Measurements from ENCODE around the gene MMP1.

The MMP1 gene

DNA sequence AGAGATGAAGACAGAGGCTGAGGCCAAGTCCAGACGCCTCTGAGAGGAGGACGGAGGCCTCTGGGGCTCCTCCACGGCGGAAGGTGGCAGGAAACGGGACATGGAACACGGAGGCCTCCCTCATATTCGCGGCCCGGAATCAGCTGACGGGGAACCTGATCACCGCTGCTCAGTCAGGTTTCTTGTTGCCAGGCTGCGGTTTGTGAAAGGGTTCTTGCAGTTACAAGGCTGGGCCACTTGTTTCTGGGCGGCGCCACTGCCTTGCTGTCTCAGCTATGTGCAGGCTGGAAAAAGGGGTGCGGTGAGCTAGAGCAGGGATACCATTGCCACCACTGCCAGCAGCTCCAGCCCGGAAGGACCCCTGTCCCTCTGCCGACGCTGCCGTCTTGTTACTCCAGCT is 10.0 kb upstream of the MMP1 start:
- DNase-seq (ENCODE audit: low read depth in 2 of 3, low spot score in 1 of 3): no peak

DNA sequence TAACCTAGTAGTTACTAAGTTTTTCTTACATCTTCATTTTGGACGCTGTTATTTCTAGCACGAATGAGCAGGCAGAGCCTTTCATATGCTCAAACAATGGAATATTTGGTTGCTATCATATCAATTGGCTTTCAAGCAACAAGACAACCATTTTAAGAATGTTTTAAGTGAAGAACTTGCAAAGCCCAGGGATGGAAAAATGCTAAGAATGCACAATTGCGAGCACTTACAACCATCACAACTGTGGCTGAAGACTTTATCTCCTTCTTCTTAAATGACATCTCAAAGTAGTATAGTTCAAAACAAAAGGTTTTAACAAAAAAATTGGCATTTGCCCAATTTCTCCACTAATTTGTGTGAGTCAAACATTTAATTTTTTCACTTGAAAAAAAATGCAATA is 8.3 kb upstream of the MMP1 start:
- DNase-seq (ENCODE audit: low read depth in 2 of 3, low spot score in 1 of 3): no peak

DNA sequence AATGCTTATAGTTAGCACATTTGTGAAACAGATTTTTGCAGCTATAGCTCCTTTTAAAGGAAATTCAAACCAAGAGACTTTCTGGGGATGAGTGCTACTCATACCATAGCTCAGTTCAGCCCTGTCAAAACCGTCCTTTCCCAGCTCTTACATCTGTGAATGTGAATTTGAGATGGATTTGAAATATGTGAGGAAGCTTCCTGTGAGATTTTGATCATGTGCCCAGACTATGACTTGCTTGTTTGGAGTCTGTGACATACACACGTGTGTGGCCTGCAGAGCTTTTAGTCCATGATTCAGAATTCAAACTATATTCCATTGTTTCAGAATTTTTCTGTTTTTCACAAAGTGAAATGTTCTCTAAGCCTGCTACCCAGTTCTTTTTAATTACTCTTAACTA is 4.4 kb upstream of the MMP1 start:
- DNase-seq (ENCODE audit: low read depth in 2 of 3, low spot score in 1 of 3): no peak

- no peak for DNase-seq (ENCODE audit: low read depth in 2 of 3, low spot score in 1 of 3)
Measured at GRCh38 chr11:102800767-102801166, 2.8 kb upstream of the MMP1 start.

- DNase-seq (ENCODE audit: low read depth in 2 of 3, low spot score in 1 of 3): no peak
Measured at GRCh38 chr11:102799681-102800340, 1.9 kb upstream of the MMP1 start.

- DNase-seq (ENCODE audit: low read depth in 2 of 3, low spot score in 1 of 3): no peak
Measured at GRCh38 chr11:102794382-102794781, 3.6 kb downstream of the MMP1 start.

- DNase-seq (ENCODE audit: low read depth in 2 of 3, low spot score in 1 of 3): no peak
Measured at GRCh38 chr11:102793677-102794290, 4.2 kb downstream of the MMP1 start.

GRCh38 chr11:102792604-102793003 is 5.4 kb downstream of the MMP1 start:
- DNase-seq (ENCODE audit: low read depth in 2 of 3, low spot score in 1 of 3): no peak

- DNase-seq (ENCODE audit: low read depth in 2 of 3, low spot score in 1 of 3): no peak
Measured at GRCh38 chr11:102791271-102792036, 6.5 kb downstream of the MMP1 start.

DNA sequence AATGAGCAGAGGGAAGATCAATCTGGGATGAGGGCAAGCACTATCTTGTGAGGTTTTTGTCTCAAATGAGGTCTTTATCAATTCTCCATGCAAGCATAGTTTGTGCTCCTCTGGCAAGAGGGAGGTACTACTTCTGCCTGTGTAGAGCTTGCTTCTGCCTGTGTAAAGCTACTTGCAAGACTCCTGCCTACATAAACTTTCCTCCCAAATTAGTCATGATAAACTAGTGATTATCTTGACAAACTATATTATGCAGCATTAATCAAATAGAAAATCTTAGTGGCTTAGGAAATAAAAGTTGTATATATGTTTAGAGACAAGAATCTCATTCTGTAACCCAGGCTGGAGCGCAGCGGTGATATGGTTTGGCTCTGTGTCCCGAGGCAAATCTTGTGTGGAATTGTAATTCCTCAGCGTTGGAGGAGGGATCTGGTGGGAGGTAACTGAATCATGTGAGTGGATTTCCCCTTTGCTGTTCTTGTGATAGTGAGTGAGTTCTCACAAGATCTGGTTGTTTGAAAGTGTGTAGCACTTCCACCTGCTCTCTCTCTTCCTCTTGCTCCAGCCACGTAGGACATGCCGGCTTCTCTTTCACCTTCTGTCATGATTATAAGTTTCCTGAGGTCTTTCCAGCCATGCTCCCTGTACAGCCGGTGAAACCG is 9.5 kb downstream of the MMP1 start:
- DNase-seq (ENCODE audit: low read depth in 2 of 3, low spot score in 1 of 3): no peak

DNA sequence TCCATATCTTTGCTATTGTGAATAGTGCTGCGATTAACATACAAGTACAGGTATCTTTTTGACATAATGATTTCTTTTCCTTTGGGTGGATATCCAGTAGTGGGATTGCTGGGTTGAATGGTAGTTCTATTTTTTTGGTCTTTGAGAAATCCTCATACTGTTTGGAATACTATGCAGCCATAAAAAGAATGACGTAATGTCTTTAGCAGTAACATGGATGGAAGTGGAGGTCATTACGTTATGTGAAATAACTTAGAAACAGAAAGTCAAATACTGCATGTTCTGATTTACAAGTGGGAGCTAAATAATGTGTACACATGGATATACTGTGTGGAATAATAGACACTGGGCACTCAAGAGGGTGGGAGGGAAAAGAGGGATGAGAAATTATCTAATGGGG is 13.6 kb downstream of the MMP1 start:
- DNase-seq (ENCODE audit: low read depth in 2 of 3, low spot score in 1 of 3): no peak

- no peak for DNase-seq (ENCODE audit: low read depth in 2 of 3, low spot score in 1 of 3)
Measured at GRCh38 chr11:102783720-102784119, 14.2 kb downstream of the MMP1 start.

GRCh38 chr11:102783016-102783415 is 14.9 kb downstream of the MMP1 start:
- no peak for DNase-seq (ENCODE audit: low read depth in 2 of 3, low spot score in 1 of 3)

- no peak for DNase-seq (ENCODE audit: low read depth in 2 of 3, low spot score in 1 of 3)
Measured at GRCh38 chr11:102781676-102782075, 16.3 kb downstream of the MMP1 start.

DNA sequence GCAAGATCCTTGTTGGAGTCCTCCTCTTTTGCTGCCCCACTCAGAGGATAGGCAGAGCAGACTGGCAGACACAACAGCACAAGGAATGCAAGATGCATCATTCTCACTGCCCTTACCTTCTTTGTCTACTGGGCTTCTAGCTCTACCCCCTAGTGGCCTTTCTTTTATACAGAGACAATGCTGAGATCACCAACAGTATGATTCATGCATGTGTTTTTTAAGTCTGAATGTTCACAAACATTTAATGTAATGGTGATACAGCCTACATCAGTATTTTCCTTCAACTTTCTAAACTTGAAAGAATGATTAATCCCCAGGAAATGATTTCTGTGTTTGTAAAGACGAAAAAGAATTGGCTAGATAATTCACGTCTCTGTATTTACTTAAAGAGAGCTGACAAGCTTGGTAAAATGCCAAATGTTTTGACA is 17.5 kb downstream of the MMP1 start, which contains the start of gene MMP10:
Gene MMP10 (minus strand): TSS at position 138 of the 428 bp plus-strand sequence. CDS start 37 bp downstream, at position 101.
- no peak for DNase-seq (ENCODE audit: low read depth in 2 of 3, low spot score in 1 of 3)

- DNase-seq (ENCODE audit: low read depth in 2 of 3, low spot score in 1 of 3): no peak
Measured at GRCh38 chr11:102776454-102776853, 21.5 kb downstream of the MMP1 start.

- no peak for DNase-seq (ENCODE audit: low read depth in 2 of 3, low spot score in 1 of 3)
Measured at GRCh38 chr11:102773386-102773785, 24.6 kb downstream of the MMP1 start.

- no peak for DNase-seq (ENCODE audit: low read depth in 2 of 3, low spot score in 1 of 3)
Measured at GRCh38 chr11:102771351-102771750, 26.6 kb downstream of the MMP1 start.

DNA sequence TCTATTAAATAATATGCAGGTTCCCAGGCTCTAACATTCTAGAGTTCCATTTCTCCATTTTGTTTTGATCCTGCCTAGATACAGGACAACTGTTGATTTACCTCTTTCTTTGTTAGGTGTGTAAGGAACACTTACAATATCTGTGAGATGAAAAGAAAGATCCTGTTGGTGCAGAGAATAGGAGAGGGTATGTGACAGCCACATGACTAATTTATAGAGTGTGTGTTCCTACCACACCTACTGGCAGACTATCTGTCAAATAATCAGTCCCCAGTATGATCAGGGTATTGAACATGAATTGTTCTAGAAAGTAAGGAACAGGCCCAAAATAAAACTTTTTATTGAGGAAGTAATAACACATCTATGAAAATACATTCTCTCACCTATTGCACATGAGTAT is 27.8 kb downstream of the MMP1 start:
- no peak for DNase-seq (ENCODE audit: low read depth in 2 of 3, low spot score in 1 of 3)

GRCh38 chr11:102767800-102768199 is 30.2 kb downstream of the MMP1 start:
- no peak for DNase-seq (ENCODE audit: low read depth in 2 of 3, low spot score in 1 of 3)

DNA sequence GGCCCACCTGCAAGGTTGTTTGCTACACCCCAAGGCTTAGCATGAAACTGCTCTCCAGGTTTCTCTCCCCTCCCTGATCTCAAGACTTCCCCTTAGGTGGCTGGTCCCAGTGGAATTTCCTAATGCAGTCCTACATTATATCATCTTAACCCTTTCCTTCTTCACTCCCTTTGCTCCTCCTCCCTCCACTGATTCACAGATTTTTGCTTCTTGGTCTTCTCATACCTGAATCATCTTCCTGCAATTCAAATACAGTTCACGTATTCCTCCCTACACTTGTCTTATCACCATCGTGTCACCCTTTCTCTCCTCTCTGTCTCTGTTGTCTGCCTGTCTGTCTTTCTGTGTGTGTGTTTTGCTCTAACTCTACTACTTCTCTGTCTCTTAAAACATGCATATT is 34.5 kb downstream of the MMP1 start:
- DNase-seq (ENCODE audit: low read depth in 2 of 3, low spot score in 1 of 3): no peak

GRCh38 chr11:102762361-102762767 is 35.6 kb downstream of the MMP1 start:
- no peak for DNase-seq (ENCODE audit: low read depth in 2 of 3, low spot score in 1 of 3)

Measured in stimulated activated CD4-positive, alpha-beta T cell treated with anti-CD3 and anti-CD28 coated beads, Interleukin-12 subunit alpha, Interleukin-12 subunit beta, amount 100 ng/mL, for 48 hours (primary cell).